Prostate gland (tissue), 2 donors: ENCODE data around the gene ATP11B. TPM values are rescaled to one million over a fixed set of nuclear protein-coding genes. Genes with fewer than 3 reads are reported as not detected.

Experiments used
- DNase-seq: peaks from one replicate; pipeline ENCODE4 v3.0.0-alpha.2; 2019; ENCODE audit warnings: low spot score
- H3K27ac ChIP-seq, 2 donors: fragments of 200-600 bp; sonication (generic); 2 replicates each; pipeline ENCODE4 v1.5.1; 2017 to 2019
- H3K27me3 ChIP-seq: fragments of 200-600 bp; sonication (generic); replicated peaks from 2 replicates; pipeline ENCODE4 v1.5.1; 2019; ENCODE audit not compliant: insufficient read depth
- H3K36me3 ChIP-seq, 2 donors: fragments of 200-600 bp; sonication (generic); 1 replicate in 1 of 2; 2 replicates in 1 of 2; pipeline versions ENCODE4 v1.5.1 to v1.8.1; 2017 to 2019
- H3K4me1 ChIP-seq: fragments of 200-600 bp; sonication (generic); replicated peaks from 2 replicates; pipeline ENCODE4 v1.5.1; 2019
- H3K4me3 ChIP-seq, 2 donors: fragments of 200-600 bp; sonication (generic); 2 replicates each; pipeline ENCODE4 v1.5.1; 2017 to 2019
- H3K9me3 ChIP-seq: fragments of 200-600 bp; sonication (generic); 2 replicates; pipeline ENCODE4 v1.5.1; 2017
- CTCF ChIP-seq, 4 experiments: fragments of 200-600 bp in 2 of 4; fragments of 450-650 bp in 2 of 4; sonication (generic) in 2 of 4; IDR thresholded peaks; 1 replicate in 3 of 4; 2 replicates in 1 of 4; pipeline ENCODE4 v1.5.1; 2016 to 2019; ENCODE audit warnings: antibody characterized with exemption in 4 of 4, mild to moderate bottlenecking in 2 of 4, moderate library complexity in 2 of 4
- POLR2A ChIP-seq: fragments of 450-650 bp; IDR thresholded peaks from one replicate; pipeline ENCODE4 v1.6.1; 2016; ENCODE audit warnings: antibody characterized with exemption, mild to moderate bottlenecking
- POLR2AphosphoS5 ChIP-seq: sonication (generic); formaldehyde crosslinking; IDR thresholded peaks from one replicate; pipeline ENCODE4 v1.6.1; 2017; ENCODE audit warnings: antibody characterized with exemption
- WGBS: methylation state at CpG from one replicate; pipeline ENCODE4 v1.1.5; 2018; 5-methylcytosine and 5-hydroxymethylcytosine counted together
- intact Hi-C: fragments of 100-400 bp; cut with DNase I; formaldehyde crosslinking; loops from one replicate; pipeline ENCODE4 v1.14.2; 2022
- total RNA-seq, 2 donors: library from RNA; depleted of rRNA; stranded (reverse); fragments of >200 nt; gene quantifications; one replicate each; pipeline ENCODE4 v1.1.0, GENCODE V29; 2016

ATP11B gene
- total RNA-seq, 2 donors from 2014 or later, result 120 to 122 TPM

GRCh38 chr3:182959474-182960350, 166.4 kb downstream of the ATP11B start:
- no peaks in the 10 kb centered on the region for H3K9me3 ChIP-seq
- no peaks in the 10 kb centered on the region for H3K4me1 ChIP-seq
- H3K27ac ChIP-seq, result no peak overlapping the region
- no peaks in the 10 kb centered on the region for H3K36me3 ChIP-seq
- no peak for DNase-seq
- H3K4me3 ChIP-seq, result no peak overlapping the region
- intact Hi-C loops, result loop anchor here (5.0 kb wide), 1 partner anchor 138 kb away; the partner anchor contains the start of gene MCCC1
- no peaks in the 10 kb centered on the region for H3K27me3 ChIP-seq
- TF ChIP-seq POLR2A, result no peak
- 65% methylated on average over 4 of the region's 4 CpGs for WGBS

DNA sequence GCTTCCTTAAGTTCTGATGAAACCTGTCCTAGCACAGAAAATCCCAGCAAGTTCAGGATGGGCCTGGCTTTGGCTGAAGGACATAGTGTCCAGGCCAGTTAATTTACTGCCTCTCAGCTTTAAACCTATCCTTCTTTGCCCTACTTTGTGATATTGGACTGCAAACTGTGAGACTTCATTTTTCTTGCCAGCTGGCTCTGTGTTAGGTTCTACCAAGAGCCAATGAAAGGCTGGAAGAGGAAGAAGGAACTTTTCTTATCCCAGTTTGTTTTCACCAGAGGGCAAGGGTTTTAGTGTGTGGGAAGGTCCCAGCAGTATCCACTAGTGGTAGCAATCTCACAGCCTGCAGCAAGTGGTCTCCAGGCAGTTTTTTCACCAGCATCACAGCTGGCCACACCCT, 168.9 kb downstream of the ATP11B start:
- Histone ChIP-seq H3K4me3 (no peak overlapping the region), H3K27me3 (no peaks in the 10 kb centered on the region), H3K27ac (peak overlapping the region; percentile 21 to 25), H3K9me3 (no peaks in the 10 kb centered on the region), H3K36me3 (no peaks in the 10 kb centered on the region), H3K4me1 (no peaks in the 10 kb centered on the region)
- TF ChIP-seq POLR2AphosphoS5 (peak; percentile 75), CTCF (IDR thresholded peaks at IDR 0.05) (no peak)
- DNase-seq, result peak; percentile 24
- intact Hi-C loops, result loop anchor here (5.0 kb wide), 1 partner anchor 135 kb away; the partner anchor contains the start of gene MCCC1

- WGBS, result 86% methylated on average over 1 of the region's 1 CpG
These were observed 170.9 kb downstream of the ATP11B start for GRCh38 chr3:182964179-182964578.

GRCh38 chr3:182965861-182966366, 172.6 kb downstream of the ATP11B start:
- H3K27me3 ChIP-seq, result no peaks in the 10 kb centered on the region
- intact Hi-C loops, result no loop called here
- H3K36me3 ChIP-seq, result no peaks in the 10 kb centered on the region
- H3K4me3 ChIP-seq, result no peak overlapping the region
- no peaks in the 10 kb centered on the region for H3K9me3 ChIP-seq
- H3K4me1 ChIP-seq, result no peaks in the 10 kb centered on the region
- DNase-seq, result no peak
- TF ChIP-seq POLR2AphosphoS5 (no peak), CTCF (IDR thresholded peaks at IDR 0.05) (no peak), POLR2A (no peak)
- 87% methylated on average over 9 of the region's 9 CpGs for WGBS
- H3K27ac ChIP-seq, result no peak overlapping the region

More at GRCh38 chr3:182964179-182964578, 170.9 kb downstream of the ATP11B start:
- intact Hi-C loops, result loop anchor here (5.0 kb wide), 1 partner anchor 133 kb away; the partner anchor contains the start of gene MCCC1
- H3K27ac ChIP-seq, result no peak overlapping the region
- H3K9me3 ChIP-seq, result no peaks in the 10 kb centered on the region
- TF ChIP-seq POLR2AphosphoS5, result no peak
- TF ChIP-seq POLR2A, result no peak
- no peak for TF ChIP-seq CTCF (IDR thresholded peaks at IDR 0.05)
- no peak overlapping the region for H3K4me3 ChIP-seq
- DNase-seq, result no peak
- H3K4me1 ChIP-seq, result no peaks in the 10 kb centered on the region
- H3K27me3 ChIP-seq, result no peaks in the 10 kb centered on the region
- no peaks in the 10 kb centered on the region for H3K36me3 ChIP-seq

GRCh38 chr3:182967218-182968204, 174.2 kb downstream of the ATP11B start:
- intact Hi-C loops, result no loop called here
- 70% methylated on average over 6 of the region's 6 CpGs for WGBS
- no peaks in the 10 kb centered on the region for H3K36me3 ChIP-seq
- H3K4me1 ChIP-seq, result no peaks in the 10 kb centered on the region
- DNase-seq, result no peak
- no peaks in the 10 kb centered on the region for H3K27me3 ChIP-seq
- no peak overlapping the region for H3K27ac ChIP-seq
- no peaks in the 10 kb centered on the region for H3K9me3 ChIP-seq
- no peak overlapping the region for H3K4me3 ChIP-seq
- TF ChIP-seq POLR2A, result no peak
- TF ChIP-seq CTCF (IDR thresholded peaks at IDR 0.05), result no peak
- no peak for TF ChIP-seq POLR2AphosphoS5
